ENCODE results near the gene HS3ST3A1.
"Not testable (repeated sequence)": the region's sequence is repeated elsewhere in the genome, so short reads cannot be mapped to it uniquely, and the experiment has no call there.

Gene HS3ST3A1

DNA sequence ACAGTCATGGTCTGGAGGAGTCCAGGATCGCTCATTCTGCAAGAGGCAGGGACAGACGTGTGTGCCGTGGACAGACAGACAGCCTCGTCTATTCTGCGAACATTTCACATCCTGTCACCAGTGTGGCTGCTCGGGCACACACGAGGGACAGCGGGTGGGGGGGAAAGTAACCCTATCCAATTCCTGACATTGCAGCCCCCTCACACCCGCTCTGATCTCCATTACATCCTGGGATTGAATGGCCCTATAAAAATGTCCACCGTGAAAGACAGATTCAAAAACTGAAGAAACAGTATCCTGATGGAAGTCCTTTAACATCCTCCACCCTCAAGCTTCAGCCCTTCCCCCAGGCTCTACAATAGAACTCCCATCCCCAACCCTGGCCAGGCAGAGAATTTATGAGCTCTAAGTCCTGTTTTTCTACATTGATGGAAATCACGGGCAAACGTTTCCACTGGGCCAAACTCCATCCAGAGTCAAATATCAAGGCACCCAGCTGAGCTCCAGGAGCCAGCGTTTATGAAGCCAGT lies 39.4 kb downstream of the HS3ST3A1 start:
- TF ChIP-seq SPI1 (IDR thresholded peaks at IDR 0.05; ENCODE audit: low read depth, low read length) (no peak), PAX5 (IDR thresholded peaks at IDR 0.05; ENCODE audit: insufficient read depth, low read length, severe bottlenecking) (no peak), POLR2AphosphoS5 (IDR thresholded peaks at IDR 0.05; ENCODE audit: low read depth, low read length) (no peak), POU2F2 (IDR thresholded peaks at IDR 0.05; ENCODE audit: low read depth, low read length) (no peak), TAF1 (IDR thresholded peaks at IDR 0.05; ENCODE audit: low read depth, low read length) (no peak), POLR2A (IDR thresholded peaks at IDR 0.05; ENCODE audit: low read depth, low read length) (no peak)
- no peak for DNase-seq (ENCODE audit: insufficient read length, low spot score)
- no peak for FAIRE-seq

- FAIRE-seq (no peak), DNase-seq (ENCODE audit: insufficient read length, low spot score) (no peak)
- TF ChIP-seq POLR2AphosphoS5 (IDR thresholded peaks at IDR 0.05; ENCODE audit: low read depth, low read length) (no peak), PAX5 (IDR thresholded peaks at IDR 0.05; ENCODE audit: insufficient read depth, low read length, severe bottlenecking) (no peak), POLR2A (IDR thresholded peaks at IDR 0.05; ENCODE audit: low read depth, low read length) (no peak), POU2F2 (IDR thresholded peaks at IDR 0.05; ENCODE audit: low read depth, low read length) (no peak), SPI1 (IDR thresholded peaks at IDR 0.05; ENCODE audit: low read depth, low read length) (no peak), TAF1 (IDR thresholded peaks at IDR 0.05; ENCODE audit: low read depth, low read length) (no peak)
These were observed 40.0 kb downstream of the HS3ST3A1 start for GRCh38 chr17:13561606-13562270.

DNA sequence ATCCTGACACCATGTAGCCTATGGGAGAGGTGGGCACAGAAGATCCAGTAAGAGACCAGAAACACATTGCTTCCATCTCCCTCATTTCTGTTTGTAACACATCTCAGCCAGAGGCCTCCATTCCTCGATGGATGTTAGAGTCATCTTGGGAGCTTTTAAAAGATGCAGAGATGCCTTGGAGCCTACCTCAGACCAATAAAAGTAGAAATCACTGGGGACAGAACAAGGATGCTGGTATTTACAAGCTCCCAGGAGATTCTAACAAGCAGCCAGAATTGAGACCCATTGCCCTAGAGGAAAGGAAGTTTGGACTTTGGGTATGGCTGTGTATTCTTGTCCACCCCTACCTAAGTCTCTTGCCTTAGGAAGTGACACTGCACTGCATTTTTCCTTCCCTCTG lies 40.8 kb downstream of the HS3ST3A1 start:
- TF ChIP-seq TAF1 (IDR thresholded peaks at IDR 0.05; ENCODE audit: low read depth, low read length), result no peak
- no peak for TF ChIP-seq POU2F2 (IDR thresholded peaks at IDR 0.05; ENCODE audit: low read depth, low read length)
- no peak for TF ChIP-seq POLR2A (IDR thresholded peaks at IDR 0.05; ENCODE audit: low read depth, low read length)
- TF ChIP-seq POLR2AphosphoS5 (IDR thresholded peaks at IDR 0.05; ENCODE audit: low read depth, low read length), result no peak
- no peak for TF ChIP-seq PAX5 (IDR thresholded peaks at IDR 0.05; ENCODE audit: insufficient read depth, low read length, severe bottlenecking)
- no peak for TF ChIP-seq SPI1 (IDR thresholded peaks at IDR 0.05; ENCODE audit: low read depth, low read length)
- FAIRE-seq (no peak), DNase-seq (ENCODE audit: insufficient read length, low spot score) (no peak)

GRCh38 chr17:13558588-13558987 lies 43.1 kb downstream of the HS3ST3A1 start:
- TF ChIP-seq POU2F2 (IDR thresholded peaks at IDR 0.05; ENCODE audit: low read depth, low read length), result no peak
- TF ChIP-seq POLR2AphosphoS5 (IDR thresholded peaks at IDR 0.05; ENCODE audit: low read depth, low read length), result no peak
- TF ChIP-seq SPI1 (IDR thresholded peaks at IDR 0.05; ENCODE audit: low read depth, low read length), result no peak
- TF ChIP-seq TAF1 (IDR thresholded peaks at IDR 0.05; ENCODE audit: low read depth, low read length), result no peak
- no peak for TF ChIP-seq POLR2A (IDR thresholded peaks at IDR 0.05; ENCODE audit: low read depth, low read length)
- DNase-seq (ENCODE audit: insufficient read length, low spot score) (no peak), FAIRE-seq (no peak)

GRCh38 chr17:13557077-13557476 lies 44.7 kb downstream of the HS3ST3A1 start:
- TF ChIP-seq TAF1 (IDR thresholded peaks at IDR 0.05; ENCODE audit: low read depth, low read length) (no peak), PAX5 (IDR thresholded peaks at IDR 0.05; ENCODE audit: insufficient read depth, low read length, severe bottlenecking) (no peak), POU2F2 (IDR thresholded peaks at IDR 0.05; ENCODE audit: low read depth, low read length) (no peak), POLR2AphosphoS5 (IDR thresholded peaks at IDR 0.05; ENCODE audit: low read depth, low read length) (no peak), POLR2A (IDR thresholded peaks at IDR 0.05; ENCODE audit: low read depth, low read length) (no peak), SPI1 (IDR thresholded peaks at IDR 0.05; ENCODE audit: low read depth, low read length) (no peak)
- DNase-seq (ENCODE audit: insufficient read length, low spot score), result no peak
- no peak for FAIRE-seq

GRCh38 chr17:13554231-13554630 lies 47.5 kb downstream of the HS3ST3A1 start:
- FAIRE-seq, result no peak
- TF ChIP-seq POLR2A (IDR thresholded peaks at IDR 0.05; ENCODE audit: low read depth, low read length) (no peak), SPI1 (IDR thresholded peaks at IDR 0.05; ENCODE audit: low read depth, low read length) (no peak), POLR2AphosphoS5 (IDR thresholded peaks at IDR 0.05; ENCODE audit: low read depth, low read length) (no peak), POU2F2 (IDR thresholded peaks at IDR 0.05; ENCODE audit: low read depth, low read length) (no peak), PAX5 (IDR thresholded peaks at IDR 0.05; ENCODE audit: insufficient read depth, low read length, severe bottlenecking) (no peak), TAF1 (IDR thresholded peaks at IDR 0.05; ENCODE audit: low read depth, low read length) (no peak)
- DNase-seq (ENCODE audit: insufficient read length, low spot score), result no peak

GRCh38 chr17:13550291-13550690 lies 51.4 kb downstream of the HS3ST3A1 start:
- TF ChIP-seq POU2F2 (IDR thresholded peaks at IDR 0.05; ENCODE audit: low read depth, low read length), result no peak
- TF ChIP-seq POLR2A (IDR thresholded peaks at IDR 0.05; ENCODE audit: low read depth, low read length), result no peak
- TF ChIP-seq POLR2AphosphoS5 (IDR thresholded peaks at IDR 0.05; ENCODE audit: low read depth, low read length), result no peak
- TF ChIP-seq PAX5 (IDR thresholded peaks at IDR 0.05; ENCODE audit: insufficient read depth, low read length, severe bottlenecking), result no peak
- TF ChIP-seq TAF1 (IDR thresholded peaks at IDR 0.05; ENCODE audit: low read depth, low read length), result no peak
- TF ChIP-seq SPI1 (IDR thresholded peaks at IDR 0.05; ENCODE audit: low read depth, low read length), result no peak
- FAIRE-seq, result no peak
- no peak for DNase-seq (ENCODE audit: insufficient read length, low spot score)

DNA sequence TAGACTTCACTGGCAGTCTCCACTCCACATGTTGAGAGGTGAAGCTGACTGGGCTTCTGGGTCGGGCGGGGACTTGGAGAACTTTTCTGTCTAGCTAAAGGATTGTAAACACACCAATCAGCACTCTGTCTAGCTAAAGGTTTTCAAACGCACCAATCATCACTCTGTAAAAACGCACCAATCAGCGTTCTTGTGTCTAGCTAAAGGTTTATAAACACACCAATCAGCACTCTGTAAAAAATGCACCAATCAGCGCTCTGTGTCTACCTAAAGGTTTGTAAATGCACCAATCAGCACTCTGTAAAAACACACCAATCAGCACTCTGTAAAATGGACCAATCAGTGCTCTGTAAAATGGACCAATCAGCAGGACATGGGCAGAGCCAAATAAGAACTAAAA lies 53.2 kb downstream of the HS3ST3A1 start:
- not testable (repeated sequence) for FAIRE-seq; DNase-seq (ENCODE audit: insufficient read length, low spot score)

- FAIRE-seq, result no peak
These were observed 54.9 kb downstream of the HS3ST3A1 start for GRCh38 chr17:13546851-13547250.

GRCh38 chr17:13545941-13546340 lies 55.8 kb downstream of the HS3ST3A1 start:
- no peak for TF ChIP-seq POU2F2 (IDR thresholded peaks at IDR 0.05; ENCODE audit: low read depth, low read length)
- no peak for TF ChIP-seq SPI1 (IDR thresholded peaks at IDR 0.05; ENCODE audit: low read depth, low read length)
- TF ChIP-seq TAF1 (IDR thresholded peaks at IDR 0.05; ENCODE audit: low read depth, low read length), result no peak
- TF ChIP-seq PAX5 (IDR thresholded peaks at IDR 0.05; ENCODE audit: insufficient read depth, low read length, severe bottlenecking), result no peak
- TF ChIP-seq POLR2AphosphoS5 (IDR thresholded peaks at IDR 0.05; ENCODE audit: low read depth, low read length), result no peak
- no peak for TF ChIP-seq POLR2A (IDR thresholded peaks at IDR 0.05; ENCODE audit: low read depth, low read length)
- no peak for DNase-seq (ENCODE audit: insufficient read length, low spot score)
- no peak for FAIRE-seq

More at GRCh38 chr17:13546851-13547250, 54.9 kb downstream of the HS3ST3A1 start:
- TF ChIP-seq POU2F2 (IDR thresholded peaks at IDR 0.05; ENCODE audit: low read depth, low read length) (no peak), POLR2AphosphoS5 (IDR thresholded peaks at IDR 0.05; ENCODE audit: low read depth, low read length) (no peak), POLR2A (IDR thresholded peaks at IDR 0.05; ENCODE audit: low read depth, low read length) (no peak), TAF1 (IDR thresholded peaks at IDR 0.05; ENCODE audit: low read depth, low read length) (no peak), PAX5 (IDR thresholded peaks at IDR 0.05; ENCODE audit: insufficient read depth, low read length, severe bottlenecking) (no peak), SPI1 (IDR thresholded peaks at IDR 0.05; ENCODE audit: low read depth, low read length) (no peak)
- DNase-seq (ENCODE audit: insufficient read length, low spot score), result no peak

Data from GM12891 (cell line).